GM18907 (cell line): ENCODE measurements around the gene STBD1.
A peak's percentile ranks its signal among the peaks of the same experiment; 100 is the strongest.
"Not testable (repeated sequence)": the region's sequence is repeated elsewhere in the genome, so short reads cannot be mapped to it uniquely, and the experiment has no call there.

Experiments used
- ATAC-seq: cut with Tn5 transposase; IDR thresholded peaks from one replicate; pipeline ENCODE4 v1.9.1; 2021; ENCODE audit warnings: mild to moderate bottlenecking, moderate library complexity; ENCODE audit not compliant: unreplicated experiment

Gene STBD1

GRCh38 chr4:76282941-76283689, 23.4 kb upstream of the STBD1 start:
- no peak for ATAC-seq

GRCh38 chr4:76283900-76284299, 22.6 kb upstream of the STBD1 start:
- no peak for ATAC-seq

GRCh38 chr4:76287811-76288210, 18.7 kb upstream of the STBD1 start:
- ATAC-seq = not testable (repeated sequence)

DNA sequence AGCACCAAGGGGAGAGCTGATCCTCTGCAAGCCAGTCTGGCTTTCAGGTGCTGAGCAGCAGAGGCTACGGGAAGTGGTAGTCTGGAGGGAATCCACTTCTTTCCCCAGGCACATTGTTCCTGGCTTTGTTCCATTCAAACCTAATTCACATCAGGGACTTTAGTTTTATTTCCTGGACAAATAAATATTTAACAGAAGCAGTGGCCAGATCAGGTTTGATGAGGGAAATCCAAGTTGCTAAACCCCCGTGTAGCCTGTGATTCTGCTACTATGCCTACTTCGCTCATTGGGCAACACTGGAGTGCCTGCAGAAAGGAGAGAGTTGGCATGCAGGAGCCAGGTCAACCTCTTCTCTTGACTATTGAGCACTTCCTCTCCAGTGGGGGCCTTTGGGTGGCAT, 13.8 kb upstream of the STBD1 start:
- ATAC-seq = no peak

- no peak for ATAC-seq
Measured at GRCh38 chr4:76293772-76294171, 12.8 kb upstream of the STBD1 start.

- ATAC-seq = no peak
Measured at GRCh38 chr4:76296286-76296820, 10.2 kb upstream of the STBD1 start.

DNA sequence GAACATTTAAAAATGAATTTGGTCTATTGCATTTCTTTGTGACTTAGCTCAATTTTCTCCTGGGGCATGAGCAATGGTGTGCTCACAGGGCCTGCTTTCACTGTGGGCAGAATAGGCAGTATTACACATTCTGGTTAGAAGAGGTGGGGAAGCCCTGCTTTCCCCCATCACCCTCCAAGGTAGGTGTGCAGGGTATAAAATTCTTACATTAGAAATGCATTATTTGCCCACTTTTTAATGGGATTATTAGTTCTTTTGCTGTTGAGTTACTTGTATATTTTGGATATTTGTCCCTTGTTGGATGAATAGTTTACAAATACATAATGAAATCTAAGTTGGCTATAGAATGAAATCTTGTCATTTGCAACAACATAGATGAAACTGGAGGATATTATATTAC, 8.3 kb upstream of the STBD1 start:
- ATAC-seq = no peak

DNA sequence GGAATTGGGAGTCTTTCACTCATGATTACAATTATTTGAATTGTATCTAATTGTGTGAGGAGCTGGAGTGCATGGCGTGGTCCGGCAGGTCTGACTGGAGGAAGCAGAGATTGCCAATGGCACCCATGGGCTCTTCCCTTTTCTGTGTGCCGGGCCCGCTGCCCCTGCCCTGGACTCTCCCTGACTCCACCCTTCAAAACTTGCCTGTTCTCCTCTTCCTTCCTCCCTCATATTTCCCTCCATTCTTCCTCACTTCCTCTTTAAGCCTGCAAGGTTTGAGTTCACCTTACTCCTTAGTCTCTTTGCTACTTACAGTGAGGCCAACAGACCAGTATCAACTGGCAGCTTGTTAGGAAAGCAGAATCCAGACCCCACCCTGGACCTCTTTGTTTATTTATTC, 6.5 kb upstream of the STBD1 start:
- no peak for ATAC-seq

GRCh38 chr4:76301068-76301774, 5.3 kb upstream of the STBD1 start:
- ATAC-seq = peak; percentile 99

GRCh38 chr4:76301775-76302162, 4.8 kb upstream of the STBD1 start:
- no peak for ATAC-seq

DNA sequence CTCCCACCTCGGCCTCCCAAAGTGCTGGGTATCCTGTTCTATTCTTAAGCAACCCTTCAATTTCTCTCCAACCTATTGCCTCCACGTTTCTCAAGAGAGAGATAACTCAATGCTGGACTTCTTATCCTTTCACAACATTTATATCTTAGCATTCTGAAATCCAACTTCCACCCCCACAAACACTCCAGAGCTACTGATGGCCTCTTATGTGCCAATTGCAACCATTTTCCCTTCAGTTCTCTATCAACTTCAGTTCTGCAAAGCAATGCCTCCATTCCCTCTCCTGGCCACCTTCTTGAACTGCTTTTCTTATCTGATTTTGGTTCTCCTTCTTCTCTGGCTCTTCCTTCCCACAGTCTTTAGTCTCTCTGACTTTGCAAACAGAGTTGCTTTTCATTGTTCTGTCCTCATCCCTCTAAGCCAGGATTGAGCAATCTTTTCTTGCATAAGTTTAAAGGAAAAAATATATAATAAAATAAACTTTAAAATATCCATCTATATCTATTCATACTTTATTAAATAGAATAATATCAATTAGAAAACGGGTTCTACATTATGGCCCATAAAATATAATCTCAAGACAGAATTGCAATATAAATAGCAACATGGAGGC, 3.6 kb upstream of the STBD1 start:
- no peak for ATAC-seq

GRCh38 chr4:76305033-76305687, 1.4 kb upstream of the STBD1 start:
- ATAC-seq = no peak

- no peak for ATAC-seq
Measured at GRCh38 chr4:76306882-76307659, 538 bp downstream of the STBD1 start.

DNA sequence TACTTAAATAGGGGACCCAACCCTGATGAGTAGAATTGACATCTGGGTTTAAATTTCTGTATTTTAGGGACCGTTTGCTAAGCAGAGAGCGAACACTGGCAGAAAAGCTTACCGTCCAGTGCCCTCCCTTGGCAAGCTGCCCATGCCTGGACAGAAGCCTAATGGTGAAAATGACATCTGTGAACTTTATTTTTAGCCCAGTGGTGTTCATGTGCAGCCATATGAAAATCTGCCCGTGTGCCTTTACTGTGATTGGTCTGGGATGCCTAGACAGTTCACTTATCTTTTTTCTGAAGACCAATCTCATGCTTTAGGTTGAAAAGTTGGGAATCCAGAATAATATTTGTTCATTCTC, 1.1 kb downstream of the STBD1 start:
- ATAC-seq = no peak

- no peak for ATAC-seq
Measured at GRCh38 chr4:76308548-76308947, 2.0 kb downstream of the STBD1 start.

DNA sequence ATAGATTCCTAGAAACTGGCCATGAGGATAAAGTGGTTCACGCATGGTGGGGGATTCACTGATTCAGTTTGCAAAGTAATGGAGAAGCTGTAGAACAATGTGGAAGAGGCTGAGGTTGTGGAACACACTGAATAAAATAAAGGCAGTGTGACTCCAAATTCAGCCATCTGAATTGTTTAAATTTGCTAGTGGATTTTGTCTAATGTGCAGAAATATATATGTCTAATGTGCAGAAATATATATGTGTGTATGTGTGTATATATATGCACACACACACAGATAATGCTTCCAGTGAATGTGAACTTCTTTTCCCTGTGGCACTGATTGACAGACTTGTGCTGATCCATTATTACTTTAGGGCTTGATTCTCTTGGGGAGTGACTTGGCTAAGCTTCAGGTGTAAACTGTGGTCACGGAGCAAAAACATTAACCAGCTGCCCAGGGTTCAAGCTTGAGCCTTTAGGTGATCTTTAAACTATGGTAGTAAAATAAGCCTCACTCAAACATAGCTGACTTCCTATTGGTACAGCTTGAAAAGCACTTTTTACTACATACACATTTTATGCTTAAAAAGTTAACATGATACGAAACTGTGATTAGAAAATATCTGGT, 3.5 kb downstream of the STBD1 start:
- no peak for ATAC-seq

GRCh38 chr4:76310683-76311082, 4.2 kb downstream of the STBD1 start:
- ATAC-seq = no peak

GRCh38 chr4:76311896-76312331, 5.4 kb downstream of the STBD1 start:
- ATAC-seq = no peak

GRCh38 chr4:76312457-76312856, 5.9 kb downstream of the STBD1 start:
- ATAC-seq = no peak

DNA sequence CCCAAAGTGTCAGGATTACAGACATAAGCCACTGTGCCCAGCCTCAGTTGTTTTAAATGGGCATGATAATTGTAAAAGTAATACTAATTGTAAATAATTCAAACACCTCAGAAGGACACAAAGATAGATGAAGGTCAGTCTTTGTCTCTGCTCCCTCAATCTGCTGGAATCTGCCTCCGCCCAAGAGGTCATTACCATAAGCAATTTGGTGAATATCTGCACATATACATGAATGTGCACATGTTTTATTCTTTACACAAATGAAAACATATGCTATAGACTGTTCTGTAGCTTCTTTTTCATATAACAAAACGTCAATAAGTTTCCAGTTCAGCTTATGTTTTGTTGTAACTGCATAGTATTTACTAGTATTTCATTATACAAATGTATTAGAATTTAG, 7.0 kb downstream of the STBD1 start:
- ATAC-seq = no peak
